DND-41 (cell line): ENCODE results near the gene CDC45.

Experiments used
- CTCF ChIP-seq: IDR thresholded peaks from 2 replicates; pipeline ENCODE4 v1.5.1; 2012; ENCODE audit warnings: borderline replicate concordance, low read length, moderate library complexity, mild to moderate bottlenecking; ENCODE audit not compliant: poor library complexity, severe bottlenecking; ENCODE audit errors: extremely low read depth
- EZH2 ChIP-seq: IDR thresholded peaks from 3 replicates; pipeline ENCODE4 v1.6.1; 2012; ENCODE audit warnings: borderline replicate concordance, low read depth, mild to moderate bottlenecking, moderate library complexity, low read length, inconsistent platforms; ENCODE audit not compliant: severe bottlenecking

GRCh38 chr22:19494676-19495173, 15.0 kb downstream of the CDC45 start:
- TF ChIP-seq CTCF, result no peak
- TF ChIP-seq EZH2, result no peak
